C4-2B (cell line): ENCODE results near the gene ANTKMT.

ENCODE experiments used
- CTCF ChIP-seq: fragments of 450-650 bp; conservative IDR thresholded peaks from 2 replicates; pipeline ENCODE4 v1.5.1; 2017; ENCODE audit warnings: mild to moderate bottlenecking
- ZFX ChIP-seq: fragments of 450-650 bp; IDR thresholded peaks from 2 replicates; pipeline ENCODE4 v1.6.1; 2017

- TF ChIP-seq CTCF = no peak
- TF ChIP-seq ZFX = no peak
Observed at GRCh38 chr16:674968-675883, 45.7 kb upstream of the ANTKMT start, which contains the start of gene RHBDL1.
